ENCODE data around the gene HSF4.

HSF4 gene

DNA sequence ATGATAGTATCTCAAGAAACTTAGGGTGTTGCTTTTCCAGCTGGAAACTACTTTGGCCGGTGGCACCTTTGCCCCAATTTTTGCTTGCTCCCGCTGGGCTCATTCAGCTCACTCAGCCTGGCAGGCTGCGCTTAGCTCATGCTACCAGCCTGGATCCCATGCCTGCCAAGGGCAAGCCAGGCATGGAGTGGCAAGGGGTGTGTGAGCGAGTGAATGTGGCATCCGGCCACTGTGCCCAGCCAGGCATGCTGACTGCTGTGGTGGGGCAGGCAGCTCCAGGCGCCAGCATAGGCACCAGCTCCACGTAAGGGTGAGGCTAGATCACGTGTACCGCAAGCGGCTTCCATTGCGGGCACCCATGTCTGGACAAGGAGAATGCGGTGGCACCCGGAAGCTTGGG is 23.2 kb upstream of the HSF4 start:
- no peaks in the 10 kb centered on the region for H3K9me3 ChIP-seq (ENCODE audit: severe bottlenecking)
- DNase-seq = no peak
- no peak for TF ChIP-seq CTCF (IDR thresholded peaks at IDR 0.05; ENCODE audit: low read depth, low read length)
- no peak overlapping the region for H3K4me3 ChIP-seq (ENCODE audit: low read depth, low read length)
- H3K36me3 ChIP-seq = peaks cover 85% of the 10 kb centered on the region
- no peaks in the 10 kb centered on the region for H3K27me3 ChIP-seq (ENCODE audit: insufficient read depth, low read depth, severe bottlenecking)
- no peak overlapping the region for H3K27ac ChIP-seq

DNA sequence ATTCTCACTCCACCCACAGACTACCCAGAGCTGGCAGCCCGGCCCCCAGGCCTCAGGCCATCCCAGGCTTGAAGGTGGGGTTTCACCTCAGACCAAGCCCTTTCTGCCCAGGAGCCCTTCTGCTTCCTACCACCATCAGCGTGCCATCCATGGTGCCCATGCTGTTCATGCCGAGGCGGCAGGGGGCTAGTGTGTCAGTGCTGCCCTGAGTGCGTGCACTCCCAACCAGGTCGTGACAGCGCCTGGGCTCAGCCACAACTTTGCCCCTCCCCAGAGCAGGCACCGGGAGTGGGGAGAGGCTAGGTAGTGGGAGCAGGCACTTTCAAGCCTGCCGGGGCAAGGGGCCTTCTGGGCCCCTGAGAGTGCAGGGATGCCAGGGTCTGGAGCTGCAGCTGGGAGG is 22.2 kb upstream of the HSF4 start:
- H3K36me3 ChIP-seq = peaks cover 86% of the 10 kb centered on the region
- H3K4me3 ChIP-seq (ENCODE audit: low read depth, low read length) = no peak overlapping the region
- no peaks in the 10 kb centered on the region for H3K9me3 ChIP-seq (ENCODE audit: severe bottlenecking)
- H3K27ac ChIP-seq = no peak overlapping the region
- H3K27me3 ChIP-seq (ENCODE audit: insufficient read depth, low read depth, severe bottlenecking) = no peaks in the 10 kb centered on the region
- TF ChIP-seq CTCF (IDR thresholded peaks at IDR 0.05; ENCODE audit: low read depth, low read length) = no peak
- no peak for DNase-seq

DNA sequence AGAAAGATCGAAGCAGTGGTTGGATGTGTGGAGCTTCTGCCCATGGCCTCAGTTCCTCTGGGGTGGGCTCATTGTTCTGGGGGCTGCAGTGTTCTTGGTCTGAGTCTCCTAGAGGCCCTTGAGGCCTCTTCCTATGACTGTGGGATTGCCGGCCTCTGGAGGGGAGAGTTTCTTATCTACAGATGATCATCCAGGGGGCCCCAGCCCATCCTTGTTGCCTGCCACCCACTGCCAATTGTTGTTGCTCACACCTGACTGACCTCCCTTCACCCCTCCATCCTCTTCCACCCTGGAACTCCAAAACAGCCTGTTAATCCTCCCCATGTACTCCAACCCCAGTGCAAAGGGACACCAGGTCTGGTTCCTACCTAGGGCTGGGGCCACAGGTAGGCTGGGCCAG is 19.6 kb upstream of the HSF4 start:
- TF ChIP-seq CTCF (IDR thresholded peaks at IDR 0.05; ENCODE audit: low read depth, low read length) = no peak
- Histone ChIP-seq H3K36me3 (peaks cover 82% of the 10 kb centered on the region), H3K27me3 (ENCODE audit: insufficient read depth, low read depth, severe bottlenecking) (no peaks in the 10 kb centered on the region), H3K4me3 (ENCODE audit: low read depth, low read length) (no peak overlapping the region), H3K27ac (no peak overlapping the region), H3K9me3 (ENCODE audit: severe bottlenecking) (no peaks in the 10 kb centered on the region)
- DNase-seq = no peak

GRCh38 chr16:67145746-67146145 is 18.8 kb upstream of the HSF4 start:
- Histone ChIP-seq H3K36me3 (peaks cover 74% of the 10 kb centered on the region), H3K9me3 (ENCODE audit: severe bottlenecking) (no peaks in the 10 kb centered on the region), H3K4me3 (ENCODE audit: low read depth, low read length) (no peak overlapping the region), H3K27ac (no peak overlapping the region), H3K27me3 (ENCODE audit: insufficient read depth, low read depth, severe bottlenecking) (no peaks in the 10 kb centered on the region)
- no peak for TF ChIP-seq CTCF (IDR thresholded peaks at IDR 0.05; ENCODE audit: low read depth, low read length)
- DNase-seq = no peak

DNA sequence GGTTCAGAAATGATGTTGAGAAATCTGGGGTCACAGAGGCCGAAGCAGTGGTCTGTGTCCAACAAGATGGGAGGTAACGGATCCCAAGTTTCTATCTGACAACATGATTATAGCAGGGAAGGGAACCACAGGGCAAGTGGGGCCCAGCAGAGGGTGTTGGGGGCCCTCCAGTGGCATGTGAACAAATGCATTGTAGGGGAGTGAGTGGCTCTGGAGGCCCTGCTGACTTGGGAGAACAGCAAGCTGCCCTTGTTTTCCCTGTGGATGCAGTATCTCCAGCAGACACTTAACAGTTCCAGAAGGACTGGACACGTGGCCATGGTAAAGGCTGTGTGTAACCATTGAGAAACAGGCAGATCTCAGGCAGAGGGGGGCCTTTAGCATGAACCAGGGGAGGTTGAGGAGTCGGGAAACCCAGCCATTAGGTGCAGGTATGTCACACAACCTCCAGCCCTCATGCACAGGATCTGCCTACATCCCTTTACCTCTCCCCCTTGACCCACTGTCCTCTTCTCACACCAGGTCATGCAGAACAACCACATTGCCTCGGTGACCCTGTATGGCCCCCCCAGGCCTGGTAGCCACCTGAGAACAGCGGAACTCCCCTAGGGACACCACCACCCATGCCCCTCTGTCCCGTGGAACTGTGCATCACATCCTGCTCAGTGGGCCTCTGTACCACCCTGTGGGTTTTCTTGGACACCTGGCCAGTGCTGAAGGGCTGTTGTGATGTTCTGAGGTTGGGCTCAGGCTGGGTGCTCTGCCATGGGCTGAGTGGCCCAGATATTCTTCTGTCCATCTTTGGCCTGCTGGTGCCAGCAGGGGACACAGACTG is 17.8 kb upstream of the HSF4 start:
- DNase-seq = no peak
- TF ChIP-seq CTCF (IDR thresholded peaks at IDR 0.05; ENCODE audit: low read depth, low read length) = peak; percentile 31; the same call in 1 of the 2 replicates

More for the DNA sequence above, 17.8 kb upstream of the HSF4 start:
- no peaks in the 10 kb centered on the region for H3K27me3 ChIP-seq (ENCODE audit: insufficient read depth, low read depth, severe bottlenecking)
- H3K4me3 ChIP-seq (ENCODE audit: low read depth, low read length) = no peak overlapping the region
- no peak overlapping the region for H3K27ac ChIP-seq
- H3K9me3 ChIP-seq (ENCODE audit: severe bottlenecking) = no peaks in the 10 kb centered on the region
- H3K36me3 ChIP-seq = peaks cover 64% of the 10 kb centered on the region

Data from WERI-Rb-1 (cell line).